Thyroid gland (tissue), 4 donors: ENCODE results near the gene USP2.

Source experiments
- POLR2A ChIP-seq, 2 donors: fragments of 450-650 bp; IDR thresholded peaks; one replicate each; pipeline ENCODE4 v1.6.1; 2017; ENCODE audit warnings: antibody characterized with exemption in 2 of 2, mild to moderate bottlenecking in 2 of 2, moderate library complexity in 1 of 2
- TF ChIP-seq, protein P1 (sequence below), 6 experiments: fragments of 200-600 bp in 3 of 6; fragments of 450-650 bp in 3 of 6; sonication (generic) in 3 of 6; IDR thresholded peaks; one replicate each; pipeline ENCODE4 v1.5.1; 2016 to 2019; ENCODE audit warnings: antibody characterized with exemption in 6 of 6, mild to moderate bottlenecking in 2 of 6, inconsistent platforms in 1 of 6, moderate library complexity in 1 of 6

GRCh38 chr11:119329320-119329719, 52.2 kb downstream of the USP2 start:
- TF ChIP-seq, protein P1, sequence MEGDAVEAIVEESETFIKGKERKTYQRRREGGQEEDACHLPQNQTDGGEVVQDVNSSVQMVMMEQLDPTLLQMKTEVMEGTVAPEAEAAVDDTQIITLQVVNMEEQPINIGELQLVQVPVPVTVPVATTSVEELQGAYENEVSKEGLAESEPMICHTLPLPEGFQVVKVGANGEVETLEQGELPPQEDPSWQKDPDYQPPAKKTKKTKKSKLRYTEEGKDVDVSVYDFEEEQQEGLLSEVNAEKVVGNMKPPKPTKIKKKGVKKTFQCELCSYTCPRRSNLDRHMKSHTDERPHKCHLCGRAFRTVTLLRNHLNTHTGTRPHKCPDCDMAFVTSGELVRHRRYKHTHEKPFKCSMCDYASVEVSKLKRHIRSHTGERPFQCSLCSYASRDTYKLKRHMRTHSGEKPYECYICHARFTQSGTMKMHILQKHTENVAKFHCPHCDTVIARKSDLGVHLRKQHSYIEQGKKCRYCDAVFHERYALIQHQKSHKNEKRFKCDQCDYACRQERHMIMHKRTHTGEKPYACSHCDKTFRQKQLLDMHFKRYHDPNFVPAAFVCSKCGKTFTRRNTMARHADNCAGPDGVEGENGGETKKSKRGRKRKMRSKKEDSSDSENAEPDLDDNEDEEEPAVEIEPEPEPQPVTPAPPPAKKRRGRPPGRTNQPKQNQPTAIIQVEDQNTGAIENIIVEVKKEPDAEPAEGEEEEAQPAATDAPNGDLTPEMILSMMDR (IDR thresholded peaks at IDR 0.05), result no peak
- TF ChIP-seq POLR2A (IDR thresholded peaks at IDR 0.05), result no peak
